Subcutaneous adipose tissue (tissue), 4 donors: ENCODE results near the gene KLHDC9. TPM values are rescaled to one million over a fixed set of nuclear protein-coding genes. Genes with fewer than 3 reads are reported as not detected.

Experiments used
- CTCF ChIP-seq: fragments of 450-650 bp; IDR thresholded peaks from one replicate; pipeline ENCODE4 v1.5.1; 2016; ENCODE audit warnings: low read depth, mild to moderate bottlenecking, control low read depth, antibody characterized with exemption, moderate library complexity
- small RNA-seq: library from RNA; depleted of rRNA; stranded (forward); fragments of <200 nt; gene quantifications from one replicate; pipeline ENCODE3, GENCODE V24; 2016
- total RNA-seq, 4 donors: library from RNA; depleted of rRNA; stranded (reverse); fragments of >200 nt; gene quantifications; one replicate each; pipeline ENCODE4 v1.1.0, GENCODE V29; 2016

Gene KLHDC9
- total RNA-seq, 4 donors from 2014 or later = 0.68 to 4.8 (median 1.7) TPM; not detected in 1

- no peak for TF ChIP-seq CTCF
Measured at GRCh38 chr1:161140755-161141400, 42.7 kb downstream of the KLHDC9 start.

GRCh38 chr1:161145832-161146231, 47.7 kb downstream of the KLHDC9 start:
- TF ChIP-seq CTCF = no peak

Small RNA genes lying within 50 kb of the gene (small RNA-seq; reads per million reads assigned to genes)
- not detected for gene RF01225

Other genes with a start within 250 kb of the KLHDC9 start
- 1 to 10 TPM in 1 of 4 donors, under 1 TPM in 1, not detected in 2; 0.88 to 3.2 TPM for gene CD244, start 235.5 kb upstream of the KLHDC9 start, total RNA-seq
- gene ITLN1, start 213.2 kb upstream of the KLHDC9 start, total RNA-seq = 100 to 1,000 TPM in 1 of 4 donors, not detected in 3; 145 TPM
- not detected for gene ITLN2, start 143.6 kb upstream of the KLHDC9 start, total RNA-seq
- gene F11R, start 77.2 kb upstream of the KLHDC9 start, total RNA-seq = 100 to 1,000 TPM in 1 of 4 donors, 10 to 100 TPM in 3; 38.6 to 133 (median 51.5) TPM
- gene TSTD1, start 59.4 kb upstream of the KLHDC9 start, total RNA-seq = 10 to 100 TPM in 3 of 4 donors, 1 to 10 TPM in 1; 8.6 to 65.4 (median 43.8) TPM
- 10 to 100 TPM; 40.1 to 81.4 (median 74.9) TPM for gene USF1, start 52.4 kb upstream of the KLHDC9 start, total RNA-seq
- gene ARHGAP30, start 28.5 kb upstream of the KLHDC9 start, total RNA-seq = 10 to 100 TPM in 3 of 4 donors, 1 to 10 TPM in 1; 6.0 to 46.9 (median 17.6) TPM
- gene NECTIN4, start 8.8 kb upstream of the KLHDC9 start, total RNA-seq = 1 to 10 TPM in 1 of 4 donors, under 1 TPM in 1, not detected in 2; 0.22 to 2.4 TPM
- 10 to 100 TPM; 35.0 to 57.1 (median 42.5) TPM for gene PFDN2, start 19.7 kb downstream of the KLHDC9 start, total RNA-seq
- 10 to 100 TPM; 20.4 to 41.1 (median 35.3) TPM for gene NIT1, start 19.7 kb downstream of the KLHDC9 start, total RNA-seq
- 10 to 100 TPM; 25.2 to 36.8 (median 36.4) TPM for gene DEDD, start 34.3 kb downstream of the KLHDC9 start, total RNA-seq
- 100 to 1,000 TPM in 1 of 4 donors, 10 to 100 TPM in 3; 41.8 to 109 (median 65.4) TPM for gene UFC1, start 55.6 kb downstream of the KLHDC9 start, total RNA-seq
- gene USP21, start 61.1 kb downstream of the KLHDC9 start, total RNA-seq = 10 to 100 TPM in 2 of 4 donors, 1 to 10 TPM in 2; 8.8 to 19.6 (median 11.0) TPM
- gene PPOX, start 68.1 kb downstream of the KLHDC9 start, total RNA-seq = 10 to 100 TPM in 3 of 4 donors, 1 to 10 TPM in 1; 7.7 to 28.4 (median 17.8) TPM
- gene B4GALT3, start 79.1 kb downstream of the KLHDC9 start, total RNA-seq = 10 to 100 TPM; 11.7 to 25.3 (median 19.8) TPM
- gene ADAMTS4, start 100.7 kb downstream of the KLHDC9 start, total RNA-seq = 10 to 100 TPM; 16.8 to 79.3 (median 33.9) TPM
- gene NDUFS2, start 104.0 kb downstream of the KLHDC9 start, total RNA-seq = 100 to 1,000 TPM in 2 of 4 donors, 10 to 100 TPM in 2; 74.7 to 125 (median 106) TPM
- gene FCER1G, start 116.9 kb downstream of the KLHDC9 start, total RNA-seq = 100 to 1,000 TPM in 3 of 4 donors, 10 to 100 TPM in 1; 39.6 to 510 (median 152) TPM
- not detected for gene APOA2, start 125.3 kb downstream of the KLHDC9 start, total RNA-seq
- gene TOMM40L, start 127.7 kb downstream of the KLHDC9 start, total RNA-seq = 10 to 100 TPM in 2 of 4 donors, 1 to 10 TPM in 2; 7.5 to 10.6 (median 9.9) TPM
- not detected for gene NR1I3, start 139.8 kb downstream of the KLHDC9 start, total RNA-seq
- gene PCP4L1, start 160.4 kb downstream of the KLHDC9 start, total RNA-seq = not detected
- 1 to 10 TPM; 2.4 to 7.8 (median 3.9) TPM for gene MPZ, start 211.6 kb downstream of the KLHDC9 start, total RNA-seq
- gene SDHC, start 216.0 kb downstream of the KLHDC9 start, total RNA-seq = 10 to 100 TPM; 27.1 to 41.8 (median 34.4) TPM